A673 (cell line): ENCODE data around the gene B9D1. TPM values are rescaled to one million over a fixed set of nuclear protein-coding genes. Genes with fewer than 3 reads are reported as not detected.

ENCODE experiments used
- BruUV-seq: library from RNA; stranded (reverse); fragments of 400-500 nt; replicated peaks from 2 replicates; lab custom pipeline; 2021; lab: Mats Ljungman, UMichigan
- CTCF ChIA-PET: fragments of 300-600 bp; sonication (Branson Sonifier 250); formaldehyde crosslinking; loops from one replicate; lab custom pipeline; 2022; ENCODE audit warnings: antibody characterized with exemption; lab: Charles Lee
- POLR2A ChIA-PET: fragments of 300-600 bp; sonication (Branson Sonifier 250); formaldehyde crosslinking; loops from one replicate; lab custom pipeline; 2022; ENCODE audit warnings: antibody characterized with exemption; ENCODE audit not compliant: low non-redundant PET; lab: Charles Lee
- DNase-seq: peaks from one replicate; pipeline ENCODE4 v3.0.0-alpha.2; 2015; ENCODE audit warnings: low spot score
- H3K27ac ChIP-seq: fragments of 200-600 bp; sonication (generic); 2 replicates; pipeline ENCODE4 v1.5.1; 2016; ENCODE audit warnings: mixed run types, low read depth, mild to moderate bottlenecking, mixed read lengths, antibody characterized with exemption, low read length; ENCODE audit not compliant: poor library complexity, severe bottlenecking
- H3K27me3 ChIP-seq: fragments of 200-600 bp; sonication (generic); replicated peaks from 2 replicates; pipeline ENCODE4 v1.6.1; 2017; ENCODE audit warnings: mixed run types, low read depth, mild to moderate bottlenecking, mixed read lengths, antibody characterized with exemption, low read length; ENCODE audit not compliant: insufficient read depth, poor library complexity
- H3K36me3 ChIP-seq: fragments of 200-600 bp; sonication (generic); 2 replicates; pipeline ENCODE4 v1.6.1; 2016; ENCODE audit warnings: mixed run types, mild to moderate bottlenecking, mixed read lengths, antibody characterized with exemption, low read length; ENCODE audit not compliant: insufficient read depth, poor library complexity, severe bottlenecking
- H3K4me1 ChIP-seq: fragments of 200-600 bp; sonication (generic); 2 replicates; pipeline ENCODE4 v1.6.1; 2017; ENCODE audit warnings: mixed run types, mild to moderate bottlenecking, mixed read lengths, antibody characterized with exemption, low read length; ENCODE audit not compliant: insufficient read depth, poor library complexity, severe bottlenecking
- H3K4me3 ChIP-seq: fragments of 200-600 bp; sonication (generic); 2 replicates; pipeline ENCODE4 v1.5.1; 2016; ENCODE audit warnings: low read depth, mixed run types, mild to moderate bottlenecking, mixed read lengths, low read length; ENCODE audit not compliant: poor library complexity, severe bottlenecking
- H3K9me3 ChIP-seq: fragments of 200-600 bp; sonication (generic); 2 replicates; pipeline ENCODE4 v1.6.1; 2016; ENCODE audit warnings: mixed run types, low read depth, mild to moderate bottlenecking, mixed read lengths, antibody characterized with exemption, low read length; ENCODE audit not compliant: poor library complexity, severe bottlenecking
- CTCF ChIP-seq: fragments of 300-800, 200-600 bp; sonication (generic); conservative IDR thresholded peaks from 2 replicates; pipeline ENCODE4 v1.5.1; 2017; ENCODE audit warnings: low read depth, mild to moderate bottlenecking, antibody characterized with exemption, low read length, moderate library complexity, mixed read lengths
- EZH2 ChIP-seq: fragments of 200-600 bp; sonication (generic); IDR thresholded peaks from 2 replicates; pipeline ENCODE4 v1.6.1; 2017; ENCODE audit warnings: borderline replicate concordance, low read depth, mild to moderate bottlenecking, mixed read lengths, antibody characterized with exemption, low read length; ENCODE audit not compliant: poor library complexity, severe bottlenecking
- intact Hi-C: fragments of 100-400 bp; cut with micrococcal nuclease; formaldehyde crosslinking; loops from one replicate; pipeline ENCODE4 v1.10.0; 2022; ENCODE audit not compliant: unreplicated experiment
- total RNA-seq: library from RNA; stranded (reverse); gene quantifications from 2 replicates; pipeline ENCODE4 v1.2.3, GENCODE V29; 2021

The B9D1 gene
- total RNA-seq, 1 experiment from 2014 or later = 37.0 TPM

- ChIA-PET CTCF (no interaction called here), POLR2A (no interaction called here)
- no peak overlapping the region for H3K27ac ChIP-seq
- no peaks in the 10 kb centered on the region for H3K9me3 ChIP-seq
- intact Hi-C loops = no loop called here
- TF ChIP-seq CTCF = no peak
- TF ChIP-seq EZH2 = no peak
- DNase-seq = no peak
- H3K4me1 ChIP-seq = no peaks in the 10 kb centered on the region
- H3K4me3 ChIP-seq = no peak overlapping the region
- H3K36me3 ChIP-seq = peaks cover 4% of the 10 kb centered on the region
- no TSS peak for BruUV-seq
- H3K27me3 ChIP-seq = no peaks in the 10 kb centered on the region
Observed at GRCh38 chr17:19331134-19331533, 31.4 kb downstream of the B9D1 start.

GRCh38 chr17:19330271-19330670 lies 32.3 kb downstream of the B9D1 start:
- no TSS peak for BruUV-seq
- intact Hi-C loops = no loop called here

GRCh38 chr17:19329839-19330238 lies 32.7 kb downstream of the B9D1 start:
- no peak for DNase-seq
- CTCF ChIA-PET = no interaction called here
- no peaks in the 10 kb centered on the region for H3K4me1 ChIP-seq
- no peak overlapping the region for H3K27ac ChIP-seq
- POLR2A ChIA-PET = no interaction called here
- no peak for TF ChIP-seq EZH2
- no peak for TF ChIP-seq CTCF
- H3K27me3 ChIP-seq = no peaks in the 10 kb centered on the region
- peaks cover 7% of the 10 kb centered on the region for H3K36me3 ChIP-seq
- H3K4me3 ChIP-seq = no peak overlapping the region
- intact Hi-C loops = no loop called here
- no TSS peak for BruUV-seq
- peaks cover 8% of the 10 kb centered on the region for H3K9me3 ChIP-seq

More at GRCh38 chr17:19330271-19330670, 32.3 kb downstream of the B9D1 start:
- Histone ChIP-seq H3K4me1 (no peaks in the 10 kb centered on the region), H3K27me3 (no peaks in the 10 kb centered on the region), H3K4me3 (no peak overlapping the region), H3K36me3 (peaks cover 4% of the 10 kb centered on the region), H3K9me3 (peaks cover 3% of the 10 kb centered on the region), H3K27ac (no peak overlapping the region)
- TF ChIP-seq CTCF (no peak), EZH2 (no peak)
- CTCF ChIA-PET = no interaction called here
- DNase-seq = no peak
- POLR2A ChIA-PET = no interaction called here
